HepG2 (cell line): ENCODE measurements around the gene SYMPK. TPM values are rescaled to one million over a fixed set of nuclear protein-coding genes. Genes with fewer than 3 reads are reported as not detected.

Experiments
- BORCS8-MEF2B ChIP-seq: sonication (generic); formaldehyde crosslinking; IDR thresholded peaks from 2 replicates; pipeline ENCODE4 v1.8.0; 2022; ENCODE audit warnings: mild to moderate bottlenecking, missing genetic modification reagents
- EHMT2 ChIP-seq: fragments of 200-600 bp; sonication (generic); IDR thresholded peaks from 2 replicates; pipeline ENCODE4 v1.7.0; 2017; ENCODE audit warnings: antibody characterized with exemption, low read depth, low read length, borderline replicate concordance
- FOXK1 ChIP-seq: sonication (generic); formaldehyde crosslinking; IDR thresholded peaks from 2 replicates; pipeline ENCODE4 v1.4.0; 2020; ENCODE audit warnings: low read depth, missing genetic modification reagents, borderline replicate concordance
- HNF4A ChIP-seq: sonication (generic); formaldehyde crosslinking; IDR thresholded peaks from 2 replicates; pipeline ENCODE4 v1.4.0; 2020; ENCODE audit warnings: missing genetic modification reagents
- MED1 ChIP-seq: sonication (generic); formaldehyde crosslinking; IDR thresholded peaks from 2 replicates; pipeline ENCODE4 v1.4.0; 2020; ENCODE audit warnings: missing genetic modification reagents
- NR2F6 ChIP-seq, 2 experiments: IDR thresholded peaks; 2 replicates each; pipeline ENCODE4 v1.6.1; 2016; ENCODE audit warnings: antibody characterized with exemption in 1 of 2, mild to moderate bottlenecking in 1 of 2
- POLR2A ChIP-seq, 2 experiments: IDR thresholded peaks; 2 replicates each; pipeline ENCODE4 v1.6.1; 2011; ENCODE audit warnings: low read depth in 2 of 2, low read length in 2 of 2, mild to moderate bottlenecking in 1 of 2, moderate library complexity in 1 of 2; ENCODE audit not compliant: insufficient read depth in 1 of 2
- RFXAP ChIP-seq: sonication (generic); formaldehyde crosslinking; IDR thresholded peaks from 2 replicates; pipeline ENCODE4 v1.4.0; 2020; ENCODE audit warnings: missing genetic modification reagents, borderline replicate concordance
- SOX5 ChIP-seq: IDR thresholded peaks from 2 replicates; pipeline ENCODE4 v1.6.1; 2016; ENCODE audit warnings: borderline replicate concordance
- SOX6 ChIP-seq, 2 experiments: fragments of 450-650 bp in 1 of 2; sonication (generic) in 1 of 2; formaldehyde crosslinking in 1 of 2; IDR thresholded peaks; 2 replicates each; pipeline versions ENCODE4 v1.4.0 to v1.6.1; 2017 to 2020; ENCODE audit warnings: antibody characterized with exemption in 1 of 2, mild to moderate bottlenecking in 1 of 2, missing genetic modification reagents in 1 of 2
- TRIM24 ChIP-seq: sonication (generic); formaldehyde crosslinking; IDR thresholded peaks from 2 replicates; pipeline ENCODE4 v1.8.0; 2022; ENCODE audit warnings: mild to moderate bottlenecking, missing genetic modification reagents
- ZBTB20 ChIP-seq: sonication (generic); formaldehyde crosslinking; IDR thresholded peaks from 2 replicates; pipeline ENCODE4 v1.8.1; 2023; ENCODE audit warnings: missing genetic modification reagents, low read depth, mild to moderate bottlenecking, borderline replicate concordance
- ZNF10 ChIP-seq: sonication (generic); formaldehyde crosslinking; IDR thresholded peaks from 2 replicates; pipeline ENCODE4 v1.4.0; 2020; ENCODE audit warnings: mild to moderate bottlenecking, low read depth, missing genetic modification reagents, borderline replicate concordance
- ZNF430 ChIP-seq: sonication (generic); formaldehyde crosslinking; IDR thresholded peaks from 2 replicates; pipeline ENCODE4 v1.9.0; 2021; ENCODE audit warnings: mild to moderate bottlenecking, missing genetic modification reagents
- ZNF7 ChIP-seq: IDR thresholded peaks from 2 replicates; pipeline ENCODE4 v1.6.1; 2016; ENCODE audit warnings: missing biosample characterization, missing genetic modification reagents
- ZNF768 ChIP-seq: sonication (generic); formaldehyde crosslinking; IDR thresholded peaks from 2 replicates; pipeline ENCODE4 v1.4.0; 2020; ENCODE audit warnings: missing genetic modification reagents
- polyA plus RNA-seq, 8 experiments: library from polyadenylated mRNA; depleted of rRNA in 3 of 8; stranded (reverse) in 7 of 8; unstranded in 1 of 8; fragments of >200 nt; fragmentation: Illumina TruSeq in 4 of 8; extraction: Trizol in 4 of 8; gene quantifications; 2 replicates each; pipeline versions ENCODE4 v1.2.1 to v1.2.3, GENCODE V29; 2011 to 2016; ENCODE audit warnings: low read depth in 4 of 8, missing spikeins in 1 of 8, mixed read lengths in 1 of 8; ENCODE audit not compliant: insufficient read depth in 1 of 8
- total RNA-seq, 5 experiments: library from RNA; depleted of rRNA; stranded (reverse); fragments of >200 nt; fragmentation: Illumina TruSeq; extraction: Trizol; gene quantifications; 2 replicates each; pipeline ENCODE4 v1.2.3, GENCODE V29; 2016; ENCODE audit warnings: low read depth in 1 of 5
- TF ChIP-seq, protein P1 (sequence below): sonication (generic); formaldehyde crosslinking; IDR thresholded peaks from 2 replicates; pipeline ENCODE4 v1.8.1; 2023; ENCODE audit warnings: mild to moderate bottlenecking, inconsistent platforms, moderate library complexity, missing genetic modification reagents, borderline replicate concordance
- TF ChIP-seq, protein P2 (sequence below): sonication (generic); formaldehyde crosslinking; IDR thresholded peaks from 2 replicates; pipeline ENCODE4 v1.4.0; 2020; ENCODE audit warnings: mild to moderate bottlenecking, missing genetic modification reagents
- TF ChIP-seq, protein P3 (sequence below): sonication (generic); formaldehyde crosslinking; IDR thresholded peaks from 2 replicates; pipeline ENCODE4 v1.4.0; 2020; ENCODE audit warnings: missing genetic modification reagents, borderline replicate concordance
- TF ChIP-seq, protein P4 (sequence below): sonication (generic); formaldehyde crosslinking; IDR thresholded peaks from 2 replicates; pipeline ENCODE4 v1.5.1; 2020; ENCODE audit warnings: mild to moderate bottlenecking, missing genetic modification reagents
- TF ChIP-seq, protein P5 (sequence below): sonication (generic); formaldehyde crosslinking; IDR thresholded peaks from 2 replicates; pipeline ENCODE4 v1.4.0; 2020; ENCODE audit warnings: missing genetic modification reagents; ENCODE audit errors: not compliant biosample characterization

The SYMPK gene
- total and polyA plus RNA-seq, 2 of the 13 experiments (the other 11 are each of a cell fraction or from before 2014, with no cell fraction given), result 21.9 to 55.7 TPM

DNA sequence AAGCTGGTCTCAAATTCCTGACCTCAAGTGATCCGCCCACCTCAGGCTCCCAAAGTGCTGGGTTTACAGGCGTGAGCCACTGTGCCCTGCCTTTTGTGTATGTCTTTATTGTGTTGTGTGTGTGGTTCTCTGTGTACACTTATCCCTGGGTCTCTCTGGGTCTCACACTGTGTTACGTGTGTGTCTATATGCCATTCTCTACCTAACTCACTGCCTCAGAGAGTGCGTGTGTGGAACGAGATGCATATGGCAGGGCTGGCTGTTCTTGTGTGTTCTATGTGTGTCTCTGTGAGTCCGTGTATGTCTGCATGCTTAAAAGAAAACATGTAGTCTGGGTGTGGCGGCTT, 11.6 kb upstream of the SYMPK start (continued):
- TF ChIP-seq FOXK1 (peak; percentile 55; the same call in 1 of the 2 replicates), EHMT2 (no peak), ZBTB20 (CRISPR knock-in tag) (0 out of 2 replicates have a peak, but pooled peaks have one; percentile 17), RFXAP (no peak), TRIM24 (CRISPR knock-in tag) (no peak), HNF4A (CRISPR knock-in tag) (peak; percentile 37; the same call in 1 of the 2 replicates), ZNF768 (CRISPR knock-in tag) (no peak), NR2F6 (IDR thresholded peaks at IDR 0.05) (no peak), NR2F6 (CRISPR knock-in tag; IDR thresholded peaks at IDR 0.05) (peak; percentile 49; the same call in 1 of the 2 replicates), POLR2A (IDR thresholded peaks at IDR 0.05; ENCODE audit: insufficient read depth in 1 of 2, low read depth in 2 of 2, low read length in 2 of 2) (peak; percentile 40 to 52; a peak in 3 of 4 replicates), ZNF430 (0 out of 2 replicates have a peak, but pooled peaks have one; percentile 25), ZNF7 (CRISPR knock-in tag) (peak; percentile 5; the same call in 1 of the 2 replicates), SOX5 (CRISPR knock-in tag) (peak; percentile 39; the same call in 1 of the 2 replicates), ZNF10 (no peak), BORCS8-MEF2B (CRISPR knock-in tag) (no peak; the same call in 1 of the 2 replicates), SOX6 (IDR thresholded peaks at IDR 0.05) (no peak), SOX6 (CRISPR knock-in tag; IDR thresholded peaks at IDR 0.05) (peak; percentile 10; the same call in 1 of the 2 replicates), MED1 (peak; percentile 54; the same call in 1 of the 2 replicates)
- TF ChIP-seq, protein P1, sequence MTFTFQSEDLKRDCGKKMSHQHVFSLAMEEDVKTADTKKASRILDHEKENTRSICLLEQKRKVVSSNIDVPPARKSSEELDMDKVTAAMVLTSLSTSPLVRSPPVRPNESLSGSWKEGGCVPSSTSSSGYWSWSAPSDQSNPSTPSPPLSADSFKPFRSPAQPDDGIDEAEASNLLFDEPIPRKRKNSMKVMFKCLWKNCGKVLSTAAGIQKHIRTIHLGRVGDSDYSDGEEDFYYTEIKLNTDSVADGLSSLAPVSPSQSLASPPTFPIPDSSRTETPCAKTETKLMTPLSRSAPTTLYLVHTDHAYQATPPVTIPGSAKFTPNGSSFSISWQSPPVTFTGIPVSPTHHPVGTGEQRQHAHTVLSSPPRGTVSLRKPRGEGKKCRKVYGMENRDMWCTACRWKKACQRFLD (CRISPR knock-in tag), result 0 out of 2 replicates have a peak, but pooled peaks have one; percentile 14
- TF ChIP-seq, protein P2, sequence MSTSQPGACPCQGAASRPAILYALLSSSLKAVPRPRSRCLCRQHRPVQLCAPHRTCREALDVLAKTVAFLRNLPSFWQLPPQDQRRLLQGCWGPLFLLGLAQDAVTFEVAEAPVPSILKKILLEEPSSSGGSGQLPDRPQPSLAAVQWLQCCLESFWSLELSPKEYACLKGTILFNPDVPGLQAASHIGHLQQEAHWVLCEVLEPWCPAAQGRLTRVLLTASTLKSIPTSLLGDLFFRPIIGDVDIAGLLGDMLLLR (CRISPR knock-in tag), result peak; percentile 45; the same call in 1 of the 2 replicates
- TF ChIP-seq, protein P3, sequence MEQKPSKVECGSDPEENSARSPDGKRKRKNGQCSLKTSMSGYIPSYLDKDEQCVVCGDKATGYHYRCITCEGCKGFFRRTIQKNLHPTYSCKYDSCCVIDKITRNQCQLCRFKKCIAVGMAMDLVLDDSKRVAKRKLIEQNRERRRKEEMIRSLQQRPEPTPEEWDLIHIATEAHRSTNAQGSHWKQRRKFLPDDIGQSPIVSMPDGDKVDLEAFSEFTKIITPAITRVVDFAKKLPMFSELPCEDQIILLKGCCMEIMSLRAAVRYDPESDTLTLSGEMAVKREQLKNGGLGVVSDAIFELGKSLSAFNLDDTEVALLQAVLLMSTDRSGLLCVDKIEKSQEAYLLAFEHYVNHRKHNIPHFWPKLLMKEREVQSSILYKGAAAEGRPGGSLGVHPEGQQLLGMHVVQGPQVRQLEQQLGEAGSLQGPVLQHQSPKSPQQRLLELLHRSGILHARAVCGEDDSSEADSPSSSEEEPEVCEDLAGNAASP (CRISPR knock-in tag), result peak; percentile 76
- TF ChIP-seq, protein P4, sequence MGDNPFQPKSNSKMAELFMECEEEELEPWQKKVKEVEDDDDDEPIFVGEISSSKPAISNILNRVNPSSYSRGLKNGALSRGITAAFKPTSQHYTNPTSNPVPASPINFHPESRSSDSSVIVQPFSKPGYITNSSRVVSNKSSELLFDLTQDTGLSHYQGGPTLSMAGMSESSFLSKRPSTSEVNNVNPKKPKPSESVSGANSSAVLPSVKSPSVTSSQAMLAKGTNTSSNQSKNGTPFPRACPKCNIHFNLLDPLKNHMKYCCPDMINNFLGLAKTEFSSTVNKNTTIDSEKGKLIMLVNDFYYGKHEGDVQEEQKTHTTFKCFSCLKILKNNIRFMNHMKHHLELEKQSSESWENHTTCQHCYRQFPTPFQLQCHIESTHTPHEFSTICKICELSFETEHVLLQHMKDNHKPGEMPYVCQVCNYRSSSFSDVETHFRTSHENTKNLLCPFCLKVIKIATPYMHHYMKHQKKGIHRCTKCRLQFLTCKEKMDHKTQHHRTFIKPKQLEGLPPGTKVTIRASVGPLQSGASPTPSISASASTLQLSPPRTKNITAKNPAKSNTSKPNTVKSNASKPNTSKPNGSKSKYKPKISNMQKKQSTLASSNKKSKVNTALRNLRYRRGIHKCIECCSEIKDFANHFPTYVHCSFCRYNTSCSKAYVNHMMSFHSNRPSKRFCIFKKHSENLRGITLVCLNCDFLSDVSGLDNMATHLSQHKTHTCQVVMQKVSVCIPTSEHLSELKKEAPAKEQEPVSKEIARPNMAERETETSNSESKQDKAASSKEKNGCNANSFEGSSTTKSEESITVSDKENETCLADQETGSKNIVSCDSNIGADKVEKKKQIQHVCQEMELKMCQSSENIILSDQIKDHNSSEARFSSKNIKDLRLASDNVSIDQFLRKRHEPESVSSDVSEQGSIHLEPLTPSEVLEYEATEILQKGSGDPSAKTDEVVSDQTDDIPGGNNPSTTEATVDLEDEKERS, result 0 out of 2 replicates have a peak, but pooled peaks have one; percentile 42
- TF ChIP-seq, protein P5, sequence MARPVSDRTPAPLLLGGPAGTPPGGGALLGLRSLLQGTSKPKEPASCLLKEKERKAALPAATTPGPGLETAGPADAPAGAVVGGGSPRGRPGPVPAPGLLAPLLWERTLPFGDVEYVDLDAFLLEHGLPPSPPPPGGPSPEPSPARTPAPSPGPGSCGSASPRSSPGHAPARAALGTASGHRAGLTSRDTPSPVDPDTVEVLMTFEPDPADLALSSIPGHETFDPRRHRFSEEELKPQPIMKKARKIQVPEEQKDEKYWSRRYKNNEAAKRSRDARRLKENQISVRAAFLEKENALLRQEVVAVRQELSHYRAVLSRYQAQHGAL (CRISPR knock-in tag), result no peak
